ENCODE measurements around the gene ADAM8.
"Not testable (repeated sequence)": the region's sequence is repeated elsewhere in the genome, so short reads cannot be mapped to it uniquely, and the experiment has no call there.

ADAM8 gene

GRCh38 chr10:133247681-133248333, 28.9 kb downstream of the ADAM8 start:
- no peak for DNase-seq

DNA sequence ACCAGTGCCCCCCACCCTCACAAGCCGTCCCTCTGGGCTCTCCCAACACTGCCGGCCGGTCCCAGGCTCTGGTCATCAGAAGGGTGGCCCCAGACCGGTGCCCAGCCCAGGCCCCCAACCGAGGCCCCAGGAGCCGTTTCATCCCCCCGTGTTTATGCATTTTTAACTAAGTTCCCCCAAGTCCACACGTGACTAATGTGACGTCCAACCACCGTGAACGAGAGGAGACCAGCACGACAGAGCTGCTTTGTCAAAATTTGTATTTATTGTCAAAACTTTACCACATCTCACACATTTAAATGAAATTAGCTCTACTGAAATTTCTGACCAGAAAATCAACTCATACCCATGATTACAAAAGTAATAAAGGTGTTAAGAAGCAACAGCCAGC, 30.4 kb downstream of the ADAM8 start:
- no peak for DNase-seq

- no peak for DNase-seq
Measured at GRCh38 chr10:133245439-133246235, 31.0 kb downstream of the ADAM8 start.

DNA sequence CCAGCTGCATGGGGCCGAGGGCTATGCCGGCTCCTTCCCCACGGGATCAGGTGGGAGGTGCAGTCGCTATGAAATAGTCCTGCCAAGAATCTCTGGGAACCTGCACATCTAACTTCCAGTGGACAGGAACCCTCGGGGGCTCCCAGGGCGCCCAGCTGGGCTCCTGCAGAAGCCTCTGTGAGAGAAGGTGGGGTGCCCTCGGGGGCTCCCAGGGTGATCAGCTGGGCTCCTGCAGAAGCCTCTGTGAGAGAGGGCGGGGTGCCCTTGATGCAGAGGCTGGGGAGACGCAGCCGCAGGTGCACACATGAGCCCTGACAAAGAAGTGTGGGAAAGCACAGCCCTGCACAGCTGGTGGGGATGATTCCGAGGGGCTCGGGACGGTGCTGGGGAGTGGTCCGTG, 33.1 kb downstream of the ADAM8 start:
- DNase-seq = no peak

DNA sequence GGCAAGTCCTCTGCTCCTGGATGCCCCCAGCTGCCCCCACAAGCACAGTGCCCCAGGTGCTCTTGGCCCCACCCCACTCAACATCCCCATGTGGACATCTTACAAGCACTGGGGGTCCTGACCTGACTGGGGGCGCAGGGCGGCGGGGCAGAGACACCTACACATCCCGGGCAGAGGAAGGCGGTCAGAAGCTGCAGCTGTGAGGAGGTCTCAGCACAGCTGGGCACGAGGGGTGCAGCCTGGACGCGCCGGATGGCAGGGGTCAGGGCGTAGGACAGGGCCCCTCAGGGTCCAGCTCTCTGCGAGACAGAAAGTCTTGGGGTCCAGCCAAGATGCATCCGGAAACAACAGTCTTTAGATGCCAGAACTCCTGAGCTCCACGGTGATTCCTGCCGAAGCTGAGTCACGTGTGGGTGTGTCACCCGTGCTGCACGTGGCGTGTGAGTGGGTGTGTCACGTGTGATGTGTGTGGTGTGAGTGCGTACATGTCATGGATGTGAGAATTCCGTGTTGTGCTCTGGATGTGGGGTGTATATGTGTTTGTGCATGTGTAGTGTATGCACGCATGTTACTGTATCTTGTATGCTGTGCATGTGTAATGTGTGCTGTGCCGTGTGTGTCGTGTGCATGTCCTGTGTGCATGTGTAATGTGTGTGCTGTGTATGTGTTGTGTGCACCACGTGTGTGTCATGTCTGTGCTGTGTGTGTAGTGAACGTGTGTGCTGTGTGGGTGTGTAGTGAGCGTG, 33.9 kb downstream of the ADAM8 start:
- DNase-seq = no peak

DNA sequence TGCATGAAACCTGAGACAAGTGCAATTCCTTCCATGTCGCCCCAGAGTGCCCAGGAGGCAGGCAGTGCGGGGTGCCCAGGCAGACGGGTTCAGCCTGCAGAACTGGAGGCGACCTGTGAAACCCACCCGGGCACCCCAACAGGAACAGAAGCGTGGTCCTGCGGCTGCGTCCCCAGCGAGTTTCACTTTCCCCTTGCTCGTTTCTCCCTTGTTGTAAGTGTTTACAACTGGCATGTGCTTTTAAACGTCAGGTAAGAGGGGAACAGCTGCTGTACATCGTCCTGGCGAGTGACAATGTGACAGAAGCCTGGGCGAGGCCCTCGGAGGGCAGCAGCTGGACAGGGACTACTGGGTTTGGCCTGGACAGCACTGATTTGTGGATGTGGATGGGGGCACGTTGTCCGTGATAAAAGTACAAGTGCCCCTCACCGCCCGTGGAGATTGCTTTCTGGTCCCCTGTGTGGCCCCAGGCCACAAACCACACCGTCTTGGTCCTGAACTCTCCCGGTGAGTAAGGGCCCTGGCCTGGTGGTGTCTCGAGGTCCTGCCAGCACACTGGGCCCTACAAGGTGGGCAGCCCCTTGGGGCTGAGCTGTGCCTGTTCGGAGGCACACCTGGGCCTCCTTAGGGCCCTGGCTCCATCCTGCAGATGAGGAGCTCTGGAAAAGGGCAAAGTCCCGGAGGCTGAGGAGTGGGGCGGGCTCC, 35.0 kb downstream of the ADAM8 start:
- DNase-seq = no peak

DNA sequence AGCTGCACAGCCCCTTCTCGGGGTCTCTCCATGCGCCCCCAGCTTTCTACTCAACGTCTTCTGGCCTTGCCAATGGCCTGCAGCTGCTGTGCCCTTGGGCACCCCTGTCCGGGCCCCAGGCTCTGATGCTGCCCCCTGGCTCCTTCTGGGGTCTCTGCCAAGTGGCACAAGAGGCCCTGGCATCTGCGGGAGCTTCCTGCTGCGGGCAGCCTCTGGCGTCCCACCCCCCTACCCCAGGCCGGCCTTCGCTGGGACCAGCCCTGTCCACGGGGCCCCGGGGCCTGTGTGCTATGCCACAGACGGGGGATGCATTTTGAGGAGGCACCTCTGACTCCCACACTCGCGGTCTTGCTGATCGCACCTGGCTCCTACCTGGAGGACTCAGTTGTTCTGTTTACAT, 36.7 kb downstream of the ADAM8 start:
- no peak for DNase-seq

DNA sequence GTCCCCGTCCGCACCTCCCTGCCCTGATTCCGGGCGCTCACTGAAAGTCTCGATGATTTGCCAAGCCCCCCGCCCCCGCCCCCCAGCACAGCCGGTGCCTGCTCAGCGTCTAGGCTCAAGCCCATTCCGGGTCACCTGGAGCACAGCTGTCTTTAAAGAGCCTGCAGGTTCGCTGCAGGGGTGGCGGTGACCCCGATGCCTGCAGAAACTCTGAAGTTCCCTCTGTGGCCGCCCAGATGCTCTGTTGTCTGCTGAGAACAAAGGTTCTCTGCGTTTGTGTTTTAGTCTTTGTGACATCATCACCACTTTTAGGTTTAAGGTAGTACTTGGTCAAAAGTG, 38.2 kb downstream of the ADAM8 start:
- no peak for DNase-seq

GRCh38 chr10:133237588-133238465, 38.8 kb downstream of the ADAM8 start, which contains the start of gene VENTX:
Gene VENTX, plus strand, starts transcription at chr10:133237855. Its CDS starts 60 bp downstream, at chr10:133237915.
- DNase-seq = no peak

DNA sequence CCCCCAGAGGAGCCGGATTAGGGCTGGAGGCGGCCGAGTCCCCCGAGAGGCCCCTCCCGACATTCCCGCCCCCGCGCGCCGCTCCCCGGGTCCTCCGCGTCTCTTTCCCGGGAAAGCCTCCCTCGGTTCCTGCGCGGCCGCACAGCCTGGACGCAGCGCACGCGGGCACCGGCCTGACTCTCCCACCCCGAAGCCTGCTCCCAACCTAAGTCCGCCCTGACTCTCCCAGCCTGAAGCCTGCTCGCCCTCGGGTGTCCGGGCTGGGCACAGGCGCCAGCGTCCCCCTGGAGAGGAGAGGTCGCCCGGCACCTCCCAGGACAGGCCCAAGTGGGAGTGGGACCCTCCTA, 39.5 kb downstream of the ADAM8 start:
- no peak for DNase-seq

- DNase-seq = no peak
Measured at GRCh38 chr10:133236401-133237240, 40.0 kb downstream of the ADAM8 start.

GRCh38 chr10:133235932-133236331, 40.7 kb downstream of the ADAM8 start:
- DNase-seq = no peak

DNA sequence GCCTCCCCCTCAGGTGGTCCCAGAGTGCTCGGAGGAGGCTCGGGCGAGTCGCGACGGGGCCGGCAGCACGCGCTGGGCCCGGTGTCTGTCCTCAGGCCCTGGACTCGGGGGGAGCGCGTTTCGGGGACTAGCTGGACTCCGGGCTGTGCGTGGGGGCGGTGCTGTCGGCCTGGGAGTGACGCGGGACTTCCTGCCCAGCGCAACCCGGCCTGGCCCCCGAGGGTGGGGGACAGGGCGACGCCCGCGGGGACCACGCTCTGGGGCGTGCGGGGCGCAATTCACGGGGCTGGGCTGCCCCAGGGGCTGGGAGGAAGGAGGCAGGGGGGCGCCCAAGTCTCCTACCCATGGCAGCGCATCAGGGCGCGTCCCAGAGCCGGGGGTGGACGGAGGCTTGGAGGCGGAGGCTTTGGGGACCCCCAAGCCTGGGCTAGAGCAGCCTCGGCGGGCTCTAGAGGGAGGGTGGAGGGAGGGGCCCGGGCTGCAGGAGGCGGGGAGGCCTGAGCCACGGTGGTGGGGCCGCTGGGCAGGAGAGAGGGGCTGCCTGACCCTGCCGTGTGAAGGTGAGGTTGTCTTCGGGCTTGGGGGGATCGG, 41.3 kb downstream of the ADAM8 start:
- DNase-seq = no peak

DNA sequence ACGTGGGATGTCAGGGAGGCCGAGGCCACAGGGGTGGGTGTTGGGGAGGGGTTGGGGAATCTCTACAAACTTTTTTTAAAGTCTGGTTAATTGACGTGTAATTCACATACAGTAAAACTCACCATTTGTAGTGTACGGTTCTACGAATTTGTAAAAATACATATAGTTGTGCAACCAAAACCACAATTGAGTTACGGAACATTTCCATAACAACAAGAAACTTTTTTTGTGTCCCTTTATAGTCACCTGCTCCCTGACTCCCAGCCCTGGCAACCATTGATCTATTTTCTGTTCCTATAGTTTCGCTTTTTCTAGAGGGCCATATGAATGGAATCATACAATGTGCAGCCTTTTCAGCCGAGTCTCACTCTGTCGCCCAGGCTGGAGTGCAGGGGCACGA, 41.9 kb downstream of the ADAM8 start:
- not testable (repeated sequence) for DNase-seq

DNA sequence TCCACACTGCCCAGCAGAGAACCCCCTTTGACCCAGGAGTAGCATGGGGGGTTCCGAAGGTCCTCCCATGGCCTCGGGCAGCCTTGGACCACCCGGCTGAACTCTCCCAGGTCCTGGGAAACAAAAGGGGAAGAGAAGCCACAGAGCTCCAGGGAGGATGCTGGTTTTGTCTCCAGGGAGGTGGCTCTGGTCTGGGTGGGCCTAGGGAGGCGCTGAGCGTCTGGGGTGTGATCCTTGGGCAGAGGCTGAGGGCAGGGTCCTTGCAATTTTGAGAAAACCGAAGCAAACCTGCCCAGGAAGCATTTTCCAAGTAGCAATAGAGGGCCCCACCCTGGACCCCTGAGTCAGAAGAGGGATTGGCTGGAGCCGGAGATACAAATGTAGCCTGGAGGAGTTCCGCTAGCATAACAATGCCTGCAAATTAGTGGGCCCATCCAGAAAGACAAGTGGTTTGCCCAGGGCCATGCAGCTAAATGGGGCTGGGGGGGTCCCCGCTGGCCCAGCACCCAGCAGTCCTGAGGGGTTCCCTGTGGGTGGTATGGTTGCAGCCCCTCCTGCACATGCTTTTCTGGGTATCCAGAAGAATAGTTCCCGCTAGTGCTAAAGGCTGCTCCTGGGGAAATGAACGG, 44.6 kb downstream of the ADAM8 start:
- DNase-seq = no peak

DNA sequence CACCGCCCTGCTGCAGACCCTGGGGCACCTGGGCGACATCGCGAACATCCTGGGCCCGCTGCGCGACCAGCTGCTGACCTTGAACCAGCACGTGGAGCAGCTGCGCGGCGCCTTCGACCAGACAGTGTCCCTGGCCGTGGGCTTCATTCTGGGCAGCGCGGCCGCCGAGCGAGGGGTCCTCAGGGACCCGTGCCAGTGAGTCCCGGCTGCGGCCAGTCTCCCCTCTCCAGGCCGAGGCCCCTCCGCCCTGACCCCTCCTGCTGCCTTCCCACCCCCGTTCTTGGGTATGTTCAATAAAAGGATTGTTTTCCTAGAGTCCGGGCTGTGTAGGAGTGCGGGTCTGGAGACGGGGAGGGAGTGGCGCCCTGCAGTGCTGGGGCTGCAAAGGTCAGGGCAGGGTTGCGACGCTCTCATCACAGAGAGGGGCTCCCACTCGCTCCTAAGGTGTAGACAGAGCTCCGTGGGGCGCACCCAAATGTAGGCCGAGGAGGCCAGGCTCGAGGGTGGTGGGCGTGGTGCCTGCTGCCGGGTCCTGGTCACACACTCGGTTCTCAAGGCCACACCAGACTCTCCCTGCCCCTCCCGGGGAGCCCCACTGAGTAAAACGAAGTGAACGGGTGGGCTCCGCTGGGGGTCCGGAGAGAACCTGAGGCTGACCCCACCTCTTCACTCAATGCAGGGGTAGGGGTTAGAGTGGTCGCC, 45.3 kb downstream of the ADAM8 start:
- DNase-seq = no peak

GRCh38 chr10:133230387-133231195, 46.1 kb downstream of the ADAM8 start:
- DNase-seq = no peak

- DNase-seq = no peak
Measured at GRCh38 chr10:133230044-133230361, 46.7 kb downstream of the ADAM8 start, which contains the start of gene UTF1. Gene UTF1, plus strand, starts transcription at chr10:133230217. Its CDS starts 72 bp downstream, at chr10:133230289.

All from stimulated activated CD8-positive, alpha-beta memory T cell treated with anti-CD3 and anti-CD28 coated beads, Interleukin-4, amount 100 ng/mL, for 48 hours (primary cell).